AG04449 (cell line): ENCODE data around the gene MAL.
"Not testable (repeated sequence)": the region's sequence is repeated elsewhere in the genome, so short reads cannot be mapped to it uniquely, and the experiment has no call there.

Experiments used
- CTCF ChIA-PET: fragments of 350-600 bp; formaldehyde crosslinking; extraction: SDS; loops from one replicate; lab custom pipeline; 2021; ENCODE audit warnings: antibody characterized with exemption; lab: Yijun Ruan, JAX
- POLR2A ChIA-PET: fragments of 400-600, 350-600 bp; formaldehyde crosslinking; extraction: SDS; loops from one replicate; lab custom pipeline; 2020; ENCODE audit warnings: antibody characterized with exemption, inconsistent platforms; lab: Yijun Ruan, JAX
- DNase-seq: peaks from one replicate; pipeline ENCODE4 v3.0.0-alpha.2; 2010; ENCODE audit warnings: low read depth, low spot score
- H3K4me3 ChIP-seq: 2 replicates; pipeline ENCODE4 v1.5.1; 2011; ENCODE audit warnings: low read depth, mild to moderate bottlenecking, control low read depth, low read length
- CTCF ChIP-seq: IDR thresholded peaks from one replicate; pipeline ENCODE4 v1.5.1; 2011; ENCODE audit warnings: mild to moderate bottlenecking, moderate library complexity, low read length, control low read depth, inconsistent platforms; ENCODE audit not compliant: insufficient read depth; ENCODE audit errors: missing control alignments

Gene MAL

GRCh38 chr2:95032341-95032740, 6.8 kb downstream of the MAL start:
- no peak for TF ChIP-seq CTCF
- ChIA-PET POLR2A (no interaction called here), CTCF (interaction anchor here (1.1 kb wide), 1 partner anchor 11 kb away, joined by 3 read pairs; no protein-coding TSS in a partner anchor)
- DNase-seq, result no peak
- no peak overlapping the region for H3K4me3 ChIP-seq

GRCh38 chr2:95032868-95033603, 7.5 kb downstream of the MAL start:
- ChIA-PET CTCF (interaction anchor here (1.1 to 1.8 kb wide), 3 partner anchors 11 to 44 kb away, joined by 3 to 6 read pairs (median 4); no protein-coding TSS in a partner anchor), POLR2A (no interaction called here)
- TF ChIP-seq CTCF, result no peak
- no peak for DNase-seq
- H3K4me3 ChIP-seq, result no peak overlapping the region

- H3K4me3 ChIP-seq, result no peak overlapping the region
- DNase-seq, result no peak
- CTCF ChIA-PET, result interaction anchor here (1.3 to 1.8 kb wide), 2 partner anchors 12 to 43 kb away, joined by 4 to 6 read pairs; no protein-coding TSS in a partner anchor
- no peak for TF ChIP-seq CTCF
- POLR2A ChIA-PET, result no interaction called here
These were observed 8.7 kb downstream of the MAL start for GRCh38 chr2:95034221-95034620.

GRCh38 chr2:95034818-95035217, 9.3 kb downstream of the MAL start:
- DNase-seq, result no peak
- POLR2A ChIA-PET, result no interaction called here
- no peak overlapping the region for H3K4me3 ChIP-seq
- CTCF ChIA-PET, result interaction anchor here (1.8 kb wide), 1 partner anchor 12 kb away, joined by 6 read pairs; no protein-coding TSS in a partner anchor
- no peak for TF ChIP-seq CTCF

- no peak for DNase-seq
- TF ChIP-seq CTCF, result no peak
- no peak overlapping the region for H3K4me3 ChIP-seq
- POLR2A ChIA-PET, result no interaction called here
- CTCF ChIA-PET, result no interaction called here
These were observed 11.3 kb downstream of the MAL start for GRCh38 chr2:95036596-95037383.

GRCh38 chr2:95037384-95037839, 11.9 kb downstream of the MAL start:
- no peak overlapping the region for H3K4me3 ChIP-seq
- ChIA-PET CTCF (no interaction called here), POLR2A (no interaction called here)
- no peak for DNase-seq
- no peak for TF ChIP-seq CTCF

- CTCF ChIA-PET, POLR2A ChIA-PET, DNase-seq, H3K4me3 ChIP-seq: not testable (repeated sequence)
These were observed 12.5 kb downstream of the MAL start for GRCh38 chr2:95037841-95038585.
